Nucleus accumbens (tissue), 56 donors: ENCODE data around the gene LVRN.

Experiments
- DNase-seq, 56 donors: peaks; one replicate each; lab custom pipeline; 2025; lab: John Stamatoyannopoulos, UW

Gene LVRN

GRCh38 chr5:115956957-115957356 is 5.3 kb upstream of the LVRN start:
- no peak for DNase-seq

GRCh38 chr5:115961381-115962238 is 665 bp upstream of the LVRN start:
- DNase-seq: no peak

- DNase-seq: no peak
Observed at GRCh38 chr5:115962565-115963402, 509 bp downstream of the LVRN start.

GRCh38 chr5:115963566-115963965 is 1.3 kb downstream of the LVRN start:
- no peak for DNase-seq

- DNase-seq: no peak
Observed at GRCh38 chr5:115968770-115969169, 6.5 kb downstream of the LVRN start.

GRCh38 chr5:115977096-115977495 is 14.8 kb downstream of the LVRN start:
- no peak for DNase-seq

- no peak for DNase-seq
Observed at GRCh38 chr5:115977988-115978387, 15.7 kb downstream of the LVRN start.

GRCh38 chr5:115978779-115979178 is 16.5 kb downstream of the LVRN start:
- DNase-seq: no peak

- DNase-seq: no peak
Observed at GRCh38 chr5:115979201-115980041, 17.1 kb downstream of the LVRN start.

- DNase-seq: no peak
Observed at GRCh38 chr5:115983519-115983918, 21.2 kb downstream of the LVRN start.

- no peak for DNase-seq
Observed at GRCh38 chr5:115985802-115986757, 23.8 kb downstream of the LVRN start.

- no peak for DNase-seq
Observed at GRCh38 chr5:115988002-115988401, 25.7 kb downstream of the LVRN start.

- no peak for DNase-seq
Observed at GRCh38 chr5:115992848-115993350, 30.6 kb downstream of the LVRN start.

GRCh38 chr5:115995351-115995750 is 33.1 kb downstream of the LVRN start:
- DNase-seq: no peak

- DNase-seq: no peak
Observed at GRCh38 chr5:116002116-116002906, 40.0 kb downstream of the LVRN start.

- DNase-seq: no peak
Observed at GRCh38 chr5:116004248-116004647, 42.0 kb downstream of the LVRN start.

GRCh38 chr5:116009806-116010205 is 47.5 kb downstream of the LVRN start:
- no peak for DNase-seq

GRCh38 chr5:116011046-116011445 is 48.8 kb downstream of the LVRN start:
- no peak for DNase-seq
